ACC112 (cell line): ENCODE data around the gene BRAF.
"Not testable (repeated sequence)": the region's sequence is repeated elsewhere in the genome, so short reads cannot be mapped to it uniquely, and the experiment has no call there.

Experiments used
- H2AFZ ChIP-seq: fragments of 200-600 bp; sonication (generic); one replicate; pipeline ENCODE4 v1.6.0; 2017; ENCODE audit warnings: antibody characterized with exemption, low read length; ENCODE audit not compliant: unreplicated experiment
- H3K27ac ChIP-seq: fragments of 200-600 bp; sonication (generic); 2 replicates; pipeline ENCODE4 v1.5.1; 2014; ENCODE audit warnings: low read depth, mild to moderate bottlenecking, antibody characterized with exemption, low read length, moderate library complexity
- H3K27me3 ChIP-seq: fragments of 200-600 bp; sonication (generic); 2 replicates; pipeline ENCODE4 v1.6.1; 2014; ENCODE audit warnings: mild to moderate bottlenecking, antibody characterized with exemption, low read length, moderate library complexity, mixed read lengths; ENCODE audit not compliant: insufficient read depth
- H3K36me3 ChIP-seq: fragments of 200-600 bp; sonication (generic); 2 replicates; pipeline ENCODE4 v1.6.1; 2016; ENCODE audit warnings: mild to moderate bottlenecking, antibody characterized with exemption, low read length, moderate library complexity, mixed read lengths; ENCODE audit not compliant: insufficient read depth
- H3K4me1 ChIP-seq: fragments of 200-600 bp; sonication (generic); one replicate; pipeline ENCODE4 v1.6.1; 2016; ENCODE audit warnings: low read length, mixed read lengths; ENCODE audit not compliant: insufficient read depth, unreplicated experiment, control insufficient read depth
- H3K4me3 ChIP-seq: fragments of 200-600 bp; sonication (generic); 2 replicates; pipeline ENCODE4 v1.5.1; 2014; ENCODE audit warnings: mild to moderate bottlenecking, low read depth, low read length
- H3K79me2 ChIP-seq: fragments of 200-600 bp; sonication (generic); one replicate; pipeline ENCODE4 v1.6.0; 2016; ENCODE audit warnings: low read length; ENCODE audit not compliant: control insufficient read depth, unreplicated experiment, insufficient read depth

The BRAF gene

GRCh38 chr7:140937702-140938264 lies 13.1 kb upstream of the BRAF start:
- Histone ChIP-seq H2AFZ (no peak overlapping the region), H3K36me3 (no peaks in the 10 kb centered on the region), H3K79me2 (no peaks in the 10 kb centered on the region), H3K27me3 (no peaks in the 10 kb centered on the region; the same call in 1 of the 2 replicates), H3K27ac (no peak overlapping the region), H3K4me1 (no peaks in the 10 kb centered on the region), H3K4me3 (no peak overlapping the region)

- no peak overlapping the region for H3K4me3 ChIP-seq
- H2AFZ ChIP-seq, result no peak overlapping the region
- no peak overlapping the region for H3K27ac ChIP-seq
- no peaks in the 10 kb centered on the region for H3K4me1 ChIP-seq
- peaks cover 8% of the 10 kb centered on the region for H3K79me2 ChIP-seq
- no peaks in the 10 kb centered on the region for H3K36me3 ChIP-seq
- peaks cover 3% of the 10 kb centered on the region; the same call in 1 of the 2 replicates for H3K27me3 ChIP-seq
Observed at GRCh38 chr7:140928491-140929309, 4.0 kb upstream of the BRAF start.

GRCh38 chr7:140927945-140928344 lies 3.2 kb upstream of the BRAF start:
- not testable (repeated sequence) for H3K36me3 ChIP-seq, H3K4me3 ChIP-seq, H3K27ac ChIP-seq, H3K27me3 ChIP-seq, H2AFZ ChIP-seq, H3K4me1 ChIP-seq
- peaks cover 16% of the 10 kb centered on the region for H3K79me2 ChIP-seq

- H3K79me2 ChIP-seq, result peaks cover 22% of the 10 kb centered on the region
- H3K27ac ChIP-seq, result no peak overlapping the region
- H3K4me1 ChIP-seq, result peaks cover 8% of the 10 kb centered on the region
- H2AFZ ChIP-seq, result no peak overlapping the region
- H3K36me3 ChIP-seq, result no peaks in the 10 kb centered on the region
- H3K4me3 ChIP-seq, result no peak overlapping the region
- H3K27me3 ChIP-seq, result peaks cover 3% of the 10 kb centered on the region; the same call in 1 of the 2 replicates
Observed at GRCh38 chr7:140927351-140927750, 2.6 kb upstream of the BRAF start.

GRCh38 chr7:140926021-140926817 lies 1.5 kb upstream of the BRAF start:
- Histone ChIP-seq H3K4me3 (no peak overlapping the region), H3K27me3 (0 out of 2 replicates have a peak, but pooled peaks cover 3% of the 10 kb centered on the region), H3K79me2 (peaks cover 32% of the 10 kb centered on the region), H3K27ac (no peak overlapping the region), H3K36me3 (no peaks in the 10 kb centered on the region), H3K4me1 (peaks cover 12% of the 10 kb centered on the region), H2AFZ (no peak overlapping the region)

GRCh38 chr7:140924019-140924820 lies 509 bp downstream of the BRAF start:
- Histone ChIP-seq H3K79me2 (peaks cover 52% of the 10 kb centered on the region), H2AFZ (peak overlapping the region; percentile 59), H3K27me3 (no peaks in the 10 kb centered on the region)

GRCh38 chr7:140923358-140924006 lies 1.2 kb downstream of the BRAF start:
- Histone ChIP-seq H2AFZ (peak overlapping the region; percentile 11), H3K79me2 (peaks cover 57% of the 10 kb centered on the region)

More at GRCh38 chr7:140924019-140924820, 509 bp downstream of the BRAF start:
- H3K36me3 ChIP-seq, result no peaks in the 10 kb centered on the region
- peaks cover 12% of the 10 kb centered on the region for H3K4me1 ChIP-seq
- peak overlapping the region; percentile 86 for H3K4me3 ChIP-seq
- peak overlapping the region; percentile 90 for H3K27ac ChIP-seq

GRCh38 chr7:140922741-140923345 lies 1.9 kb downstream of the BRAF start:
- Histone ChIP-seq H3K36me3 (no peaks in the 10 kb centered on the region), H3K27me3 (no peaks in the 10 kb centered on the region), H3K4me1 (peaks cover 12% of the 10 kb centered on the region), H3K79me2 (peaks cover 63% of the 10 kb centered on the region), H2AFZ (no peak overlapping the region), H3K4me3 (peak overlapping the region; percentile 86), H3K27ac (no peak overlapping the region)

More at GRCh38 chr7:140923358-140924006, 1.2 kb downstream of the BRAF start:
- H3K4me1 ChIP-seq, result peaks cover 12% of the 10 kb centered on the region
- peak overlapping the region; percentile 86 for H3K4me3 ChIP-seq
- no peaks in the 10 kb centered on the region for H3K36me3 ChIP-seq
- H3K27me3 ChIP-seq, result no peaks in the 10 kb centered on the region
- H3K27ac ChIP-seq, result peak overlapping the region; percentile 90; the same call in 1 of the 2 replicates

- H3K27ac ChIP-seq, result no peak overlapping the region
- H2AFZ ChIP-seq, result no peak overlapping the region
- H3K4me3 ChIP-seq, result no peak overlapping the region
- H3K79me2 ChIP-seq, result peaks cover 84% of the 10 kb centered on the region
- no peaks in the 10 kb centered on the region for H3K27me3 ChIP-seq
- H3K4me1 ChIP-seq, result peaks cover 12% of the 10 kb centered on the region
- H3K36me3 ChIP-seq, result no peaks in the 10 kb centered on the region
Observed at GRCh38 chr7:140920745-140921144, 4.0 kb downstream of the BRAF start.
